HL-60 (cell line): ENCODE data around the gene GINS2.

Experiments used
- DNase-seq, 2 experiments: peaks; one replicate each; pipeline ENCODE4 v3.0.0-alpha.2; 2010 to 2020; ENCODE audit warnings: low read depth in 1 of 2, low spot score in 1 of 2
- H3K27ac ChIP-seq: fragments of 250-450 bp; sonication (Bioruptor Pico); replicated peaks from 2 replicates; pipeline ENCODE4 v1.5.1; 2020; ENCODE audit warnings: mild to moderate bottlenecking, moderate library complexity
- H3K27me3 ChIP-seq: fragments of 250-450 bp; sonication (Bioruptor Pico); 2 replicates; pipeline ENCODE4 v1.5.1; 2021; ENCODE audit warnings: mild to moderate bottlenecking, moderate library complexity; ENCODE audit not compliant: insufficient read depth, poor library complexity, severe bottlenecking
- H3K4me3 ChIP-seq: replicated peaks from 2 replicates; pipeline ENCODE4 v1.5.1; 2011; ENCODE audit warnings: mild to moderate bottlenecking, control low read depth, low read length; ENCODE audit not compliant: insufficient read depth
- CTCF ChIP-seq: IDR thresholded peaks from one replicate; pipeline ENCODE4 v1.5.1; 2011; ENCODE audit warnings: low read length, control low read depth, inconsistent platforms; ENCODE audit not compliant: insufficient read depth
- GABPA ChIP-seq: IDR thresholded peaks from 2 replicates; pipeline ENCODE4 v1.6.1; 2012; ENCODE audit warnings: low read depth
- POLR2AphosphoS5 ChIP-seq: IDR thresholded peaks from 2 replicates; pipeline ENCODE4 v1.6.1; 2012; ENCODE audit warnings: low read depth
- REST ChIP-seq: IDR thresholded peaks from 2 replicates; pipeline ENCODE4 v1.6.1; 2012; ENCODE audit warnings: low read depth; ENCODE audit not compliant: insufficient replicate concordance
- SPI1 ChIP-seq: IDR thresholded peaks from 2 replicates; pipeline ENCODE4 v1.6.1; 2012; ENCODE audit warnings: low read depth, mild to moderate bottlenecking, borderline replicate concordance

GINS2 gene

GRCh38 chr16:85724936-85725335 is 36.2 kb upstream of the GINS2 start:
- no peak for DNase-seq
- no peak overlapping the region for H3K4me3 ChIP-seq
- H3K27me3 ChIP-seq = no peaks in the 10 kb centered on the region
- TF ChIP-seq GABPA (no peak), SPI1 (no peak), POLR2AphosphoS5 (no peak), REST (no peak), CTCF (no peak)
- H3K27ac ChIP-seq = no peak overlapping the region

GRCh38 chr16:85724126-85724879 is 35.5 kb upstream of the GINS2 start:
- DNase-seq = no peak
- Histone ChIP-seq H3K27me3 (no peaks in the 10 kb centered on the region), H3K4me3 (no peak overlapping the region), H3K27ac (no peak overlapping the region)
- no peak for TF ChIP-seq POLR2AphosphoS5
- no peak for TF ChIP-seq CTCF
- TF ChIP-seq SPI1 = no peak
- no peak for TF ChIP-seq REST
- no peak for TF ChIP-seq GABPA

- H3K27me3 ChIP-seq = no peaks in the 10 kb centered on the region
- no peak for DNase-seq
- TF ChIP-seq GABPA (no peak), SPI1 (no peak), CTCF (no peak), POLR2AphosphoS5 (no peak), REST (no peak)
Observed at GRCh38 chr16:85722128-85722893, 33.6 kb upstream of the GINS2 start.

More at GRCh38 chr16:85722128-85722893, 33.6 kb upstream of the GINS2 start:
- Histone ChIP-seq H3K4me3 (no peak overlapping the region), H3K27ac (no peak overlapping the region)
